DMS 273 (cell line): ENCODE results near the gene INTU.

ENCODE experiments used
- DNase-seq: peaks from one replicate; lab custom pipeline; 2025; ENCODE audit not compliant: unreplicated experiment; lab: John Stamatoyannopoulos, UW

Gene INTU

DNA sequence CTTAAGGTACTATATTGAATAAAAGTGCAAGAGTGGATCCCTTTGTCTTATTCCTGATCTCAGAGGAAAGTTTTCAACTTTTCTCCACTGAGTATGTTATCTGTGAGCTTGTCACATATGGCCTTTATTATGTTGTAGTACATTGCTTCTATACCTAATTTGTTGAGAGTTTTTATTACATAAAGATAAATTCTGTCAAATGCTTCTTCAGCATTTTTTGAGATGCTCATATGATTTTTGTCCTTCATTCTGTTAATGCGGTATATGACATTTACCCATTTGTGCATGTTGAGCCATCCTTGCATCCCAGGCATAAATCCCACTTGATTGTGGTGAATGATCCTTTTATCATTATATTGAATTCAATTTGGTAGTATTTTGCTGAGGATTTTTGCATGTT, 108.5 kb downstream of the INTU start:
- no peak for DNase-seq

GRCh38 chr4:127747883-127748282, 115.1 kb downstream of the INTU start:
- no peak for DNase-seq

DNA sequence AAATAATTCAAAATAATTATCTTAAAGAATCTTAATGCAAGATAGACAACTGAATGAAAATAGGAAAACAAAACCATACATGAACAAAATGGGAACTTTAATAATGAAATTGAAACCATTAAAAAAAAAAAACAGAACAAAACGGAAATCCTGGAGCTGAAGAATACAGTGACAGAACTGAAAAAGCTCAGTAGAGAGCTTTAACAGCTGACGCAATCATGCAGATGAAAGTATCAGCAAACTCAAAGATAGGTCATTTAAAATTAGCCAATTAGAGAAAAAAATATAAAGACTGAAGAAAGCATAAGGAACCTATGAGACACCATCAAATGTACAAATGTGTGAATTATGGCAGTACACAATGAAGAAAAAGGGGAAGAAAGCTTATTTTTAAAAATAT, 116.2 kb downstream of the INTU start:
- no peak for DNase-seq

DNA sequence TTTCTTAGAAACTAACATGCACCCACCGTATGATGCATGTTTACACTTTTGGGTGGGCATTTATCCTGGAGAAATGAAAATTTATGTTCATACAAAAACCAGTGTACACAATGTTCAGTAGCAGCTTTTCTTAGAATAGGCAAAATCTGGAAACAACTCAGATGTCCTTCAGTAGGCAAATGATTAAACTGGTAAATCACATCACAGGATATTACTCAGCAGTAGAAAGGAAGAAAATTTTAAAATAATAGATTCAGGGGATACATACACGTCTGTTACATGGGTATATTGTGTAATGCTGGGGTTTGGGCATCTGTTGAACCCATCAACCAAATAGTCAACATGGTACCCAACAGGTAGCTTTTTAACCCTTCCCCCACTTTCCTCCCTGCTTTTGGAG, 124.1 kb downstream of the INTU start:
- DNase-seq = no peak

- no peak for DNase-seq
Observed at GRCh38 chr4:127759228-127759820, 126.6 kb downstream of the INTU start.

DNA sequence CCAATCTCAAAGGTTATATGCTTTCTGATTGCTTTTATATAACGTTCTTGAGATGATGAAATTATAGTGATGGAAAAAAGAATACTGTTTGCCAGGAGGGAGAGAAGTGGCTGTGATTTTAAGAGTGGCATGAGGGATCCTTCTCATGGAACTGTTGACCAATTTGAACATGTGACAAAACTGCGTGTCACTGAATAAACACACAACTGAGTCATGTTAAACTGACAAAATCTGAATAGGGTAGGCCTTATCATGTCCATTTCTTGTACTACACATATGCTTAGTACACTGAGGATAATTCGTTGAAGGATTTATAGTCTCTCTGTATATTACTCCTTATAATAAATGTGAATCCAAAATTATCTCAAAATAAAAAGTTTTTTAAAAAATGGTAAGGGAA, 127.1 kb downstream of the INTU start:
- DNase-seq = no peak

DNA sequence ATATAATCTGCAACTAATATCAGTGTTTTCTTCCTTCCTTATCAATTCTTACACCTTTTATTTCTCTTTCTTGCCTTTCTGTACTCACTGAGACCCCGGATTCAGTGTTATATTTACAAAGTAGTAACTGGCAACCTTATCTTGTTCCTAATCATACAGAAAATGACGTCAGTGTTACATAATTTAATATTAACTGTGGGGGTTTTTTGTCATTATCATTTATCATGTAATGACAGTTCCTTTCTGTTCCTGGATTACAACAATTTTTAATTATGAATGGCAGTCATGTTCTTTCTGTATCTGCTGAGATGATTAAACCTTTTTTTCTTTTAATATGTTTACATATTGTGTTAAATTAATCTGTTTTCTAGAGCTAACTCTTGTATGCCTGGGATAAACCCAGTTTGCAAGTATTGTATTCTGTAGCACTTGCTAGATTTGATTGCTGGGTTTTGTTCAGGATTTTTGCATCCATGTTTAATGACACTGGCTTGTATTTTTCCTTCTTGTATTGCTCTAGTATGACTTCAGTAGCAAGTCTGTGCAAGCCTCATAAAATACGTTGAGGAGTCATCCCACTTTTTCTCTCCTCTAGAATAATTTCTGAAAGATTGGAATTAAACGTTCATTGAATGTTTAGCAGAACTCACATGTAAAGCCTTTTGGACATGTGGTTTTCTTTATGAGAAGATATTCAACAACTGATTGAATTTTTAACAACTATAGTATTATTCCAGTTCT, 138.9 kb downstream of the INTU start:
- no peak for DNase-seq

GRCh38 chr4:127772769-127773671, 140.3 kb downstream of the INTU start:
- no peak for DNase-seq

DNA sequence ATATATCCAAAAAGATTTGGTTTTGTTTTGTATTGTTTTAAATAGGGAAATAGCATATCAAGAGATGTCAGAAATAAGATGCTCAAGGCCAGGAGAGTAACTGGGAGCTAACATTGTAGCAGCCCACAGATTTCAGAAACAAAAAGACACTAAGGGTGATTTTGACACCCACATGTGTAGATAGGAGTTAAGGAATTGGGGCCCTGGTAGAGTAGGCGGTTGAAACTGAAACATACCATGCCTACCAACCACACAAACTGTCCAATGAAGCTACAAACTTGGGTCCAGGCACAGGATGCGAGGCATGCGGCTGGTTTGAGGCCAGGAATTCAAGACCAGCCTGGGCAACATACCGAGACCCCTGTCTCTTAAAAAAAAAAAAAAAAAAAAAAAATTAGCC, 143.1 kb downstream of the INTU start:
- DNase-seq = no peak
